Measurements from ENCODE around the gene ACTN3.
A peak's percentile ranks its signal among the peaks of the same experiment; 100 is the strongest.
"Not testable (repeated sequence)": the region's sequence is repeated elsewhere in the genome, so short reads cannot be mapped to it uniquely, and the experiment has no call there.

The ACTN3 gene

DNA sequence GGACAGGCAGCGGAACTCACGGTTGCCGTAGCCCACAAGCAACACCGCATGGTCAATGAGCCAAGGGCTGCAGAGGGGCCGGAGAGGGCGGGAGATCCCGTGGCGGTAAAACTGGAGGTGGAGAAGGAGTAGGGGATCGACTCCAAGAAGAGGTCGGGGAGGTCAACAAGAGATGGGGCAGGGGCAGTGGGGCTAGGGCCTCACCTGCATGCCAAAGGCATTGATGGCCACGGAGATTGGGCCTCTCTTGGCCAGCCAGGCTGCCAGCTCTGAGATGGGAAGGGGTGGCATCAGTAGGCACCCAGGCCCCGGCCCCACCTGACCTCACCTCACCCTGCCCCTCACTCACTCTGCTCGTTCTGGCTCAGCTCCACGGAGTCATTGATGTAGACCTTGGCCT is 17.8 kb downstream of the ACTN3 start:
- DNase-seq (ENCODE audit: low read depth, low spot score), result no peak

DNA sequence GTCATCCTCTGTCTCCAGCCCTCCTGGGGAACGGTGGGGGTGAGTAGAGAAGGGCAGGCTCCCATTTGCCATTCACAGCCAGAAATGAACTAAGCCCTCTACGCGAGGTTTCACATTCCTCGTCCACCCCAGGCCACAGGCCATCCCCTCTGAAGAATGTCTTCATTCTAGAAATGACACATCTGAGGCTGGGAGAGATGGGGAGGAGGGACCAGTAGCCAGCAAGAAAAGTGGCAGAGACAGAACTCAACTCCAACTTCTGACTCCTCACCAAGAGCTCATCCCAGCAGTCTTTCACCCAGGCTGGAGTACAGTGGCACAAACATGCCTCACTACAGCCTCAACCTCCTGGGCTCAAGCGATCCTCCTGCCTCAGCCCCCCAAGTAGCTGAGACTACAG is 18.3 kb downstream of the ACTN3 start:
- no peak for DNase-seq (ENCODE audit: low read depth, low spot score)

DNA sequence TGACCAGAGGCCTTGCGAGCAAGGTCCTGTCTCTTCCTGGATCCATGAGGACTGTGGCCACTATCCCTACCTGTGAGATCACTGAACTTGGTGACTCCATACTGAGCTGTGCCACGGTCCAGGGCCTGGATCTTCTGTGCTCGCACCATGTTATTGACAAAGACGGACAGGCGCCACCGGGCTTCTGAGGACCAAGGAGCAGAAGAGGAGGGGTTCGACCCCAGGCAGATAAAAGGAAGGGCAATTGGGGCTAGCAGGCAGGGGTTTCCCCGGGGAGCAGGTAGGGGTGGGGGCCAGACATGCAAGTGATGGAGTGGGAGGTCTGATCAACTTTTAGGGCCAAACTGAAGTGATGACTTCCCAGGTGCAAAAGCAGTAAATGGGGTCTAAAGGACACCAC is 19.5 kb downstream of the ACTN3 start:
- no peak for DNase-seq (ENCODE audit: low read depth, low spot score)

DNA sequence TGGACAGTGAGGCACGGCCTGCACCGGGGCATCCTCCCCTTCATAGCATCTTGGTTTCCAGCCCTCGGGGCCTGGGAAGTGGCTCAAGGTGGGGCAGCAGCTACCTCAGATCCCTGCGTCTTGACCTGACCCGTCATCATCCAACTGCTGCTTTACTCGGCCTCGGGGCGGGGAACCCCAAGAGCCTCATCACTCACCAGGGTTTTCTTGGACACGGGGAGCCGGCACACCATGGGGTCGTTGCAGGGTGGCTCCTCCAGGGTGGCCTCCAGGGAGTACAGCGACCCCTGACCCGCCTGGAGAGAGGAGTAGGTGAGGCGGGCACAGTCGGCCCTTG is 21.1 kb downstream of the ACTN3 start:
- no peak for DNase-seq (ENCODE audit: low read depth, low spot score)

DNA sequence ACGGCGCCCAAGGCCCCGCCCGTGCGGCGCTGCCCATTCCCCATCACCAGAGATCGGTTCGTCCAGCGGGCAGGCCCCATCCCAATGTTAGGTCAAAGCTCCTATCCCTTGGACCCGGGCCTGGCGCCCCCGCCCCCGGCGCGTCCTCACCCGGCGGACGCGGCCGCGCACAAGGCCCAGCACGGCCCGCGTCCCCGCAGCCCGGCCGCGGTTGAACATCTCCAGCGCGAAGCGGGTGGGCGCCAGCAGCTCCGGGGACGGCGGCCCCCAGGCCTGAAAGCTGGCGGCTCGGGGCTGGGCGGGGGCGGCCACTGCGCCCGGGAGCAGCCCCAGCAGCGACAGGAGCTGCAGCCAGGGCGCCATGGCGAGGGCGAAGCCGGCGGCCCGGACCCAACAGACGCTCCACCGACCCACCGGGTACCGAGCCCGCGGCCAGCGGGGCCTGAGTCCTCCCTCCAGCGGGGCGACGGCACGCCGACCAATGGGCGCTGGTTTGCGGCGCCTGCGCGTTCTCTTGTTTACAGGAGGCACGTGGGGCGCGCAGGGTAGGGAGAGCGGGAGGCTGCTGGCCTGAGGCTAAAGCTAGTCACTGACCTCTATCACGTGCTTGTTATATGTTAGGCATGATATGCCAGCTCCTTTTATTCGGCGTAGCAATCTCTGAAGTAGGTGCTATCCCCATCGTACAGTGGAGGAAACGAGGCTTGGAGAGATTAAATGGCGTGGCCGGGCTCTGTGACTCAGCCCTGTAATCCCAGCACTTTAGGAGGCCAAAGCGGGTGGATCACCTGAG is 21.6 kb downstream of the ACTN3 start, which contains the start of gene CTSF:
CTSF (minus strand) TSS at position 483 of the 793 bp plus-strand sequence; CDS start at position 363, 120 bp downstream.
- no peak for DNase-seq (ENCODE audit: low read depth, low spot score)

DNA sequence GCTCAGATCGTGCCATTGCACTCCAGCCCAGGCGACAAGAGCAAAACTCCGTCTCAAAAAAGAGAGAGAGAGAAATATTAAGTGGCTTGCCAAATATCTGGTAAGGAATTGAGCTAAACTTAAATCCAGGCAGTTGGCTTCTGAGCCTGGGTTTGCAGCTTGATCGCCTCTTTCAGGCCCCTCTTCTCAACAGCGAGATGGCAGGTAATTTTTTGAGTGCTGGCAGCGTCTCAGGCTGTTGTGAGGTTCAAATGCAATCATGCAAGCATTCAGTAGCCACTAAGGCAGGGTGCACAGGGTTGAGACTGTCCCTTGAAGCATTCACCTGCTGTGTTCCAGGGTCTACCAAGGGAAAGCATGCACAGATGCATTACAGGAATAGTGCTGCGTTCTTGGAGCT is 22.4 kb downstream of the ACTN3 start:
- DNase-seq (ENCODE audit: low read depth, low spot score), result no peak

DNA sequence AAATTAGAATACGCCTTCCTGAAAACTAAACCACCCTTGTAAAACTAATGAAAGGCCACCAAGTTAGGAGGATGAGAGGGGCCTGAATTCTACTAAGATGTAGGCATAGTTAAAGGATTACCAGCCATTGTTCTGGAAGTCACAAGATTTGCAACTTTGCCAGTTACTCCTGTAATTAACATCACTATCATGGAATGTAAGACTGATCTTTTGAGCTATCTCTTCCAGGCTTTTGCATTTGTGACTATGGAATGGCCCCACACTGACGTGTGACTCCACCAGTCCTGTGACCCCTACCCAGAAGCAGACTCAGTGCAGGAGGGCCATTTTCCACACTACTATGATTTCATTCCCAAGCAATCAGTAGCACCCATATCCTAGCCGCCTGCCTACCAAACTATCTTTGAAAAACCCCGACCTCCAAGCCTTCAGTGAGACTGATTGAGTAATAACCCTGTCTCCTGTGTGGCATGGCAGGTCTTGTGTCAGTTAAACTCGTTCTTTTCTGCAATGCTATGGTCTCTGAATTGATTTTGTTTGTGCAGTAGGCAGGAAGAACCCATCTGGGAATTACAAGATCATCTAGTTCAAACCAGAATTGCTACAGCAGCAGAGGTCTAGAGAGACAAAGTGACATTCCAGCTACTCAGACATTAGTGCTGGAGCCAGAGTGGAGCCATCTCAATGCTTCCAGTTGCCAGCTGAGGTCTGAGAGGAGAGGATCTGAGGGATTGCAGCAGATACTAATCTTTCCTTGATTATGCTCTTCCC is 23.6 kb downstream of the ACTN3 start:
- DNase-seq (ENCODE audit: low read depth, low spot score), result no peak

DNA sequence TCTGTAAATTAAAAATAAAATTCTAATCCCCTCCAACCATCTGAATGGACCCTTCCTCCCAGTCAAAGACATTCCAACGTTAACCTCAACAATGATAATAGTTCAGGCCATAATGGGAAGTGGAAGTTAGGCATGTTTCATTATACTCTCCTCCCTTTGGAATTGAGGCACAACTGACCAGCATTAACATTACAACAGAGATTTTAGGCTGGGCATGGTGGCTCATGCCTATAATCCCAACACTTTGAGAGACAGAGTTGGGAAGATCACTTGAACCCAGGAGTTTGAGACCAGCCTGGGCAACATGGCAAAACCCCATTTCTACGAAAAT is 24.1 kb downstream of the ACTN3 start:
- DNase-seq (ENCODE audit: low read depth, low spot score), result no peak

DNA sequence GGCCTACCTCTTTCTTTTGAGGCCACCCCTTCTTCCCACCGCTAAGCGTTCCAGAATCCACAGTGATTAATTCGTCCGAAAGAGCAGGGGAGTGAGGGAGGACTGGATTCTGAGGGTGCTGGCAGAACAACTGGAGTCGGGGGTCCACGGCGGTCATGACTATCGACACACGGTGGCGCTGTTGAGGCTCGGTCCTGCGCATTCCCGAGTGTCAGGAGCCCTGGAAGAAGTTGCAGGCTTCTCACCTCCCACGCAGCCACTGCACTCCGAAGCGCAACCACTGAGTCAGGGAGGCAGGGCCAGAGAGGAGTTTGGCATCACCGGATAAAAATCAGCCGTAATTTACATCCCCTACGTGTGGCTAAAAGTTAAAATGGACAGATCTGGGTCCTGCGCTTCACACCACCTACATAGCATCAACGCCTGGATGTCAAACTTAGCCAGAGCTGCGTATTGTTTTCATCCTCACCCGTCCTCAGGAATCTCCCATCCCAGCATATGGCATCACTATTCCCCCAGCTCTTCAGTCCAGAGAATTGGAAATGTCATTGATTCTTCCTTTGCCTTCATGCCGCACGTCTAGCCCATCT is 32.4 kb downstream of the ACTN3 start:
- no peak for DNase-seq (ENCODE audit: low read depth, low spot score)

DNA sequence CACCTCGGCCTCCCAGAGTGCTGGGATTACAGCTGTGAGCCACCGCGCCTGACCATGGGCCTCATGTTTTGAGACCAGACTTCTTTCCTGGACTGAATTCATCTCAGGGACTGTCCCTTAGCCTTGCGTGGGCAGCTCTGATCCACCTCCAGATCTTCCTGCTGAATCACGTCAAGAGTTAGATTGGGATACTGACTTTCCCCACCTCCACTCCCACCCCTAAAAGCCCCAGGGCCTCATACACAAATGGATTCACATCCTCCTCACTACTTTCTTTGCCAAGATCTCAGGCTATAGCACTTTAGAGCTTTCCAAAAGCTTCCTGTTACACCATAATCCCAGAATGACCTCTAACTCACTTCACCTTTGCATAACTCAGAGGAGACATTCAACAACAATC is 34.1 kb downstream of the ACTN3 start:
- DNase-seq (ENCODE audit: low read depth, low spot score), result no peak

DNA sequence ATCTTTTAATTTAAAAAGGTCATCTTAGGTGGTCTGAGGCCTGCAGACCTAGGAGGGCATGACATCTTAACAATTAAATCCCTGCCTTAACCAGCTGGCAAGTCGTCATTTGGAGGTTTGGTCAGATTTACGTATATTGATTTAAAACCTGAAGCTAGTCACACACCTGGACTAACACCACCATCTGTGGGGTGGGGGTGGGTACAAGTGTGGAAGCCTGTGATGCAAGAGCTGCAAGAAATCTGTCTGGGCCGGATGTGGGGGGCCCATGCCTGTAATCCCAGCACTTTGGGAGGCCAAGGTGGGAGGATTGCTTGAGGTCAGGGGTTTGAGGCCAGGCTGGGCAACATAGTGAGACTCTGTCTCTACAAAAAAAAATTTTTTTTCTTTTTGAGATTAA is 34.6 kb downstream of the ACTN3 start:
- no peak for DNase-seq (ENCODE audit: low read depth, low spot score)

DNA sequence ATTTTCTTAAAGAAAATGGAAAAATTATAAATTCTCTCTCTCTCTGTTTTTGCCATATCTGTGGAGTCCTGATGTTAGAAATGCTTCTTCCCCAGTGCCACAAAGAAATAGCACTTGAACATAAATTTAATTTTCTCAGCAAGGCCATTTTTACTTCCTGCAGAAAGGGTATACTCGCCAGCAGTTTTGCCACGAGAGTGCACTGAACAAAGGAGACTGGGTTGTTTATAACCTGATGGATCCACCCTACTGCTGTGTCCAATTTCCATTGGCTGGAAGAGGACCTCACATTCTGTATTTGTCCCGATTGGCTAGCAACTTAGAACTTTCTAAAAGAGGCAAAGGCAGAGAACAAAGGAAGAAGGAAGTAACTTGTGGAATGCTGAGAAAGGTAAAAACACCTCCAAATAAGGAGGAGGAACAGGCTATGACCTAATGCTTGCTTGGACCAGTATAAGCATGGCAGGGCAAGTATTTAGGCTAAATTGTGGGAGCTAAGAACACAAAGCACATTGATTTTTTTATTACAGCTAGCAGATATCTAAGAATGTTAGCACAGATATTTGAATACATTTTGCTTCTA is 36.0 kb downstream of the ACTN3 start:
- not testable (repeated sequence) for DNase-seq (ENCODE audit: low read depth, low spot score)

DNA sequence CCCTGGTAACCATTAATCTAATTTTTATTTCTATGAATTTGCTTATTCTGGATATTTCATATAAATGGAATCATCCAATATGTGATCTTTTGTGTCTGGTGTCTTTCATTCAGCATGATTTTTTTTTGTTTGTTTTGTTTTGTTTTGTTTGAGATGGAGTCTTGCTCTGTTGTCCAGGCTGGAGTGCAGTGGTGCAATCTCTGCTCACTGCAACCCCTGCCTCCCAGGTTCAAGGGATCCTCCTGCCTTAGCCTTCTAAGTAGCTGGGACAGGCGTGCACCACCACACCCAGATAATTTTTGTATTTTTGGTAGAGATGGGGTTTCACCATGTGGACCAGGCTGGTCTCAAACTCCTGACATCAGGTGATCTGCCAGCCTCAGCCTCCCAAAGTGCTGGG is 38.7 kb downstream of the ACTN3 start:
- not testable (repeated sequence) for DNase-seq (ENCODE audit: low read depth, low spot score)

DNA sequence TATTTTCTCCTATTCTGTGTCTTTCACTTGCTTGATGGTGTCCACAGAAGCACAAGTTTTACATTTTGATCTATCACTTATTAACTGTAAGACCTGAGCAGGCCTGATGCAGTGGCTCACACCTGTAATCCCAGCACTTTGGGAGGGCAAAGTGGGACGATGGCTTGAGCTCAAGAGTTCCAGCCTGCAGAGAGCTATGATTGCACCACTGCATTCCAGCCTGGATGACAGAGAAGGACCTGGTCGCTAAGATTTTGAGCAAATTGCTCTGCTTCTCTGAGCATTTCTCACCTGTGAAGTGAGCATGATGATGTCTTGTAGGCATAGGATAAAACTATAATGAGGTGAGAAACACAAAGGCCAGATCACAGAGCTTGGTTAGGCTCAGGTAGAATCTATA is 39.4 kb downstream of the ACTN3 start:
- no peak for DNase-seq (ENCODE audit: low read depth, low spot score)

DNA sequence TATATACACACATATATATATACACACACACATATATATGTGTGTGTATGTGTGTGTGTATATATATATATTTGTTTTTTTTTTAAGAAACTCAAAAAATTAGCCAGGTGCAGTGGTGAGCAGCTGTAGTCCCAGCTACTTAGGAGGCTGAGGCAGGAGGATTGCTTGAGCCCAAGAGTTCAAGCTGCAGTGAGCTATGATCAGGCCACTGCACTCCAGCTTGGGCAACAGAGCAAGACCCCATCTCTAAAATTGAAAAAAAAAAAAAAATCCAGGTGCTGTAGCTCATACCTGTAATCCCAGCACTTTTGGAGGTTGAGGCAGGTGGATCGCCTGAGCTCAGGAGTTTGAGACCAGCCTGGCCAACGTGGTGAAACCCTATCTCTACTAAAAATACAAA is 42.6 kb downstream of the ACTN3 start:
- not testable (repeated sequence) for DNase-seq (ENCODE audit: low read depth, low spot score)

DNA sequence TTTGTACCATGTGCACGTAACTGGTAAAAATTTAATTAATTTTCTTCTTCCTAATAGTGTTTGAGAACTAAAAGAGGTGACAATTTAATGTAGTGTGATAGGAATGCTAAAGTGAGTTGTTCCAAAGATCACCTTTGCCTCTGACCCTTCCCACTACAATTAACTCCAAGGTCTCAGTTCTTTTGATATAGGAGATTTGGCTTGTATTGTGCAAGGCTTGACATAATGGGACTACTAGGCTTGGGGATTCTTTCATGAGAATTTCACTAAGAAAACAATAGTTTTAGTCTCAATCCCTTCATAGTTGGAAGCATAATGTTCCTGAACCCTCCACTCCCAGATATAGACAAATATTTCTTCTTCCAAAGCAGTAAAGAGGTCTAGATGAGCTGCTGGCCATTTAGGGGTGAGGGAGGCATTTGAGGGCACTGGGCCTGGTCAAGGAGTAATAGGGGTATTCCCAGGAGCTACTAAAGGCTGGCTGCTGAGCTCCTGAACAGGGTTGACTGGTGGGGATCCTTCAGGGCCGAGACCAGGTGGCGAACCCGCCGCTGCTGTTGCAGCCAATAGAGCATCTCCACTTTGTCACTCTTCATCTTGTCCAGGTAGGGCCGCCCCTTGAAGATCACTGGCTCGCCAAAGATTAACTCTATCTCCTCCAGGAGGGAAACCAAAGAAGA is 43.4 kb downstream of the ACTN3 start:
- DNase-seq (ENCODE audit: low read depth, low spot score), result no peak

DNA sequence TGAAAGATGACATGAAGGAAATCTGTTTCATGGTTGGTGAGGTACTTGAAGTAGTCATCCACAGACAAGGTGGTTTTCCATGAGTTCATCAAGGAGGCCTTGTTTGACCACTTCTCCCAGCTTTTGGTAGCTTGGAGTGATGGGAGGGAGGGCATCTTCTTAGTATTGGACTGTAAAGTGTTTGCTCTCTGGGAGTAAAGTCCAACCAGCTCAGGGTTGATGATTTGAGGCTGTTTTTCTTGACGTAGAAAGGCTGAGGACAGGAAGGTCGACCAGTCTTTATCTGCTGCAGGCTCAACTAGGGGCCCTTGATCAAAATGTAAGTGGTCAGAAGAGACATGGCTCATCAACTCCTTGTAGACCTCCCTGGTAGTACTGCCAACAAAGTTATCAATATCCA is 44.5 kb downstream of the ACTN3 start:
- DNase-seq (ENCODE audit: low read depth, low spot score), result no peak

DNA sequence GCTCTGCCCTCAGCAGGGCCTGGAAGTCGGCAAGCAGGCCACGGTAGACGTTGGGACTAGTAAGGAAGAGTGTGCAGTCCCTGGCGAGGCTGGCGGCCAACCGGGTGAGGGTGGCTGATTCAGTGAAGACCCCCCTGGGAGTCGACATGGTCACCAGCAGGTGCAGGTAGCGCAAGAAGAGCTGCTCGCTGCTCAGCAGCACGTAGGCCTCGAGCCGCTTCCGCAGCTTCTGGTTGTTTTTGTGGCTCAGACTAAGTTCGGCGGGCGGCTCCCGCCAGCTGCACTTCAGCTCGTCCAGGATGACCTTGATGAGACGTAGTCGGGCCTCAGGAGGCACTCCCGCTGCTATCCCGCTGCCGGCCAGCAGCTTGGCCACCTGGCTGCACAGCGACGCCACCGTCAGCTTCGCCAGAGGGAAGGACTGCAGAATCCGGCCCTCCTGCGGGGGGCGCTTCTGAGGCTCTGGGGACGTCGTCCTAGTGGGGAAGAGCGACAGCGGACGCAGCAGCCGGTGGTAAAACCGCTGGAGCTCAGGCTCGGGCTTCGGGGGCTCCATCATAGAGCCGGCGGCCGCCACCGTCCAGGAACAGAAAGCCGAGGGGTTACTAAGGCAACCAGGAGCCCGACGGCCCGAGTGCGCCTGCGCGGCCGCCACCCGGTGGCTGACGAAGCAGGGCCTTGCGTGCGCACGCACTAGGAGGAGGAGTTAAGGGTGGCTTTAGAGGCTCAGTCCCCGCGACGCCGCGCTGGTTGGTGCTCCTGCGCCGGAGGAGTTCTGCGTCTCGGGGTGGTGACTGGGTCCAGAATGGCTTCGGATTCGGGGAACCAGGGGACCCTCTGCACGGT is 46.0 kb downstream of the ACTN3 start, which contains the start of the genes CCDC87 and CCS:
CCDC87 (minus strand) TSS at position 607 of the 846 bp plus-strand sequence; CDS start at position 559, 48 bp downstream.
CCS (plus strand) TSS at position 729 of the 846 bp plus-strand sequence; CDS start at position 806, 77 bp downstream.
- peak; percentile 83 for DNase-seq (ENCODE audit: low read depth, low spot score)

DNA sequence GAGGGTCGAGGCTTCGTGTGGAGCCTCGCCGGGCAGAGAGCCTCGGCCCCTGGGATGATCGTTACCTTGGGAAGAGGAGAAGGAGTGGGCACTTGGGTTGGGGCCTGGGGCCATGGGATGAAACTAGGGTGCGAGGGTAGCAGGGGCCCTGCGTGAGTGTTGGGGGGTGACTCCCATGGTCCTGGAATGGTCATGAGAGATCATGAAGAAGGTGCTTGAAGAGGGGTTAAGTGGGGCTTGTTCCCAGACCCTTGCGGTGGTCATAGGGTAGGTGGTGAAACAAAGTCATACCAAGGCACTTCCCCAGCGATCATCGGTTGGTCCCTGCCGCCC is 46.6 kb downstream of the ACTN3 start:
- DNase-seq (ENCODE audit: low read depth, low spot score), result no peak

DNA sequence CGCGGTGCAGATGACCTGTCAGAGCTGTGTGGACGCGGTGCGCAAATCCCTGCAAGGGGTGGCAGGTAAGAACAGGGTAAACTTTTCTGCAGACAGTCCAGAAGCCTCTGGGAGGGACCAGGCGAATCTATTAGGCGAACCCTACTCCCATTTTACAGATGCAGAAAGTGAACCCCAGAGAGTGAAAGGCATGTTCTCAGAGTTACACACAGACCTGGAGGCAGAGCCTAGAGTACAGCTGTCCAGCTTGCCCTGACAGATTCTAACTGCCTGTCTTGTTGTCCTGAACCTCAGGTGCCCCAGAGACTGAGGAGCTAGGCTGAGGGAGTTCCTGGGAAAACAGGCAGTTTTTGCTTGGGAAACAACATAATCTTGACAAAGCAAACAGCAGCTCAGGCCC is 46.9 kb downstream of the ACTN3 start:
- DNase-seq (ENCODE audit: low read depth, low spot score), result no peak
